K562 (cell line): ENCODE results near the gene FOXO3. TPM values are rescaled to one million over a fixed set of nuclear protein-coding genes. Genes with fewer than 3 reads are reported as not detected.
A peak's percentile ranks its signal among the peaks of the same experiment; 100 is the strongest.

Source experiments
- BRF1 ChIP-seq: IDR thresholded peaks from 3 replicates; pipeline ENCODE4 v1.6.1; 2011; ENCODE audit warnings: borderline replicate concordance, mild to moderate bottlenecking; ENCODE audit not compliant: insufficient read length; ENCODE audit errors: extremely low read depth
- CBX5 ChIP-seq: IDR thresholded peaks from 2 replicates; pipeline ENCODE4 v1.6.1; 2014; ENCODE audit warnings: low read depth, borderline replicate concordance
- CTBP1 ChIP-seq: fragments of 450-650 bp; IDR thresholded peaks from 2 replicates; pipeline ENCODE4 v1.6.1; 2016; ENCODE audit warnings: borderline replicate concordance
- E4F1 ChIP-seq: fragments of 250-450 bp; sonication (Bioruptor Pico); IDR thresholded peaks from 2 replicates; pipeline ENCODE4 v1.5.0; 2021; ENCODE audit warnings: mild to moderate bottlenecking, borderline replicate concordance
- HNRNPH1 ChIP-seq: fragments of 200-400 bp; formaldehyde crosslinking; optimal IDR thresholded peaks from 2 replicates; pipeline ENCODE3; 2017; ENCODE audit warnings: low read depth, mild to moderate bottlenecking, low read length, moderate library complexity
- LARP7 ChIP-seq: fragments of 450-650 bp; IDR thresholded peaks from 2 replicates; pipeline ENCODE4 v1.6.1; 2016
- MECOM ChIP-seq: fragments of 250-450 bp; sonication (Bioruptor Pico); IDR thresholded peaks from 2 replicates; pipeline ENCODE4 v1.8.0; 2022; ENCODE audit warnings: inconsistent platforms
- MLLT1 ChIP-seq, 2 experiments: fragments of 450-650 bp; IDR thresholded peaks; 2 replicates each; pipeline ENCODE4 v1.6.1; 2016
- NBN ChIP-seq: fragments of 450-650 bp; IDR thresholded peaks from 2 replicates; pipeline ENCODE4 v1.6.1; 2016; ENCODE audit warnings: low read depth, mild to moderate bottlenecking
- NFE2 ChIP-seq: IDR thresholded peaks from 2 replicates; pipeline ENCODE4 v1.6.1; 2014; ENCODE audit warnings: antibody characterized with exemption, low read depth
- NFIX ChIP-seq: fragments of 250-450 bp; sonication (Bioruptor Pico); IDR thresholded peaks from 2 replicates; pipeline ENCODE4 v1.4.0; 2020; ENCODE audit warnings: low read depth, mild to moderate bottlenecking, moderate library complexity
- NR4A1 ChIP-seq, 2 experiments: fragments of 250-450 bp in 1 of 2; fragments of 450-650 bp in 1 of 2; sonication (Bioruptor Pico) in 1 of 2; IDR thresholded peaks; 2 replicates each; pipeline versions ENCODE4 v1.4.0 to v1.6.1; 2016 to 2020; ENCODE audit warnings: mild to moderate bottlenecking in 2 of 2, missing compliant biosample characterization in 1 of 2, missing genetic modification characterization in 1 of 2, moderate library complexity in 1 of 2
- PHTF2 ChIP-seq: fragments of 250-450 bp; sonication (Bioruptor Pico); IDR thresholded peaks from 2 replicates; pipeline ENCODE4 v1.5.0; 2021; ENCODE audit warnings: mild to moderate bottlenecking
- PRMT5 ChIP-seq: sonication (generic); formaldehyde crosslinking; IDR thresholded peaks from 2 replicates; pipeline ENCODE4 v1.5.0; 2020; ENCODE audit warnings: missing genetic modification reagents
- RNF219 ChIP-seq: fragments of 250-450 bp; sonication (Bioruptor Pico); IDR thresholded peaks from 2 replicates; pipeline ENCODE4 v1.5.0; 2022; ENCODE audit warnings: mild to moderate bottlenecking
- TCF3 ChIP-seq: sonication (generic); formaldehyde crosslinking; IDR thresholded peaks from 2 replicates; pipeline ENCODE4 v1.4.0; 2020; ENCODE audit warnings: mild to moderate bottlenecking, missing genetic modification reagents
- U2AF1 ChIP-seq: fragments of 200-400 bp; formaldehyde crosslinking; optimal IDR thresholded peaks from 2 replicates; pipeline ENCODE3; 2017; ENCODE audit warnings: mild to moderate bottlenecking, low read depth, low read length, moderate library complexity
- ZNF311 ChIP-seq: fragments of 250-450 bp; sonication (Bioruptor Pico); IDR thresholded peaks from 2 replicates; pipeline ENCODE4 v1.4.0; 2020; ENCODE audit warnings: mild to moderate bottlenecking, moderate library complexity
- ZNF324 ChIP-seq: fragments of 250-450 bp; sonication (Bioruptor Pico); IDR thresholded peaks from 2 replicates; pipeline ENCODE4 v1.4.0; 2020; ENCODE audit warnings: mild to moderate bottlenecking
- ZNF444 ChIP-seq: fragments of 250-450 bp; sonication (Bioruptor Pico); IDR thresholded peaks from 2 replicates; pipeline ENCODE4 v1.4.0; 2020; ENCODE audit warnings: mild to moderate bottlenecking, moderate library complexity
- ZNF449 ChIP-seq: fragments of 250-450 bp; sonication (Bioruptor Pico); IDR thresholded peaks from 2 replicates; pipeline ENCODE4 v1.8.0; 2022; ENCODE audit warnings: moderate library complexity, mild to moderate bottlenecking, inconsistent platforms
- ZNF696 ChIP-seq: fragments of 250-450 bp; sonication (Bioruptor Pico); conservative IDR thresholded peaks from 2 replicates; pipeline ENCODE4 v1.4.0; 2020; ENCODE audit warnings: mild to moderate bottlenecking, moderate library complexity
- polyA plus RNA-seq, 8 experiments: library from polyadenylated mRNA; depleted of rRNA in 4 of 8; stranded (reverse) in 5 of 8; unstranded in 3 of 8; fragments of >200 nt; fragmentation: Nextera tagmentation in 2 of 8; fragmentation: Illumina TruSeq in 1 of 8; extraction: Ambion mirVana in 2 of 8; extraction: Trizol in 1 of 8; gene quantifications; 2 replicates each; pipeline versions ENCODE4 v1.2.1 to v1.2.3, GENCODE V29; 2011 to 2014; ENCODE audit warnings: inconsistent platforms in 1 of 8, missing spikeins in 1 of 8
- total RNA-seq, 7 experiments: library from RNA; depleted of rRNA in 6 of 7; stranded (reverse); fragments of >200 nt in 6 of 7; fragmentation: Illumina TruSeq in 2 of 7; extraction: Trizol in 2 of 7; gene quantifications; 2 replicates each; pipeline versions ENCODE4 v1.2.1 to v1.2.3, GENCODE V29; 2011 to 2021; ENCODE audit warnings: low replicate concordance in 1 of 7

FOXO3 gene
- total and polyA plus RNA-seq, 9 of the 15 experiments (the other 6 are each of a cell fraction or from before 2014, with no cell fraction given), result 3.0 to 14.6 (median 6.0) TPM

GRCh38 chr6:108578595-108579327 is 18.0 kb downstream of the FOXO3 start (continued):
- TF ChIP-seq RNF219 (CRISPR knock-in tag) (no peak), ZNF324 (no peak), LARP7 (peak; percentile 12; the same call in 1 of the 2 replicates), E4F1 (CRISPR knock-in tag) (no peak), ZNF311 (CRISPR knock-in tag) (no peak), TCF3 (peak; percentile 96), MLLT1 (IDR thresholded peaks at IDR 0.05) (peak in 1 of 2 experiments; percentile 98; a peak in 2 of 4 replicates), PHTF2 (CRISPR knock-in tag) (no peak), ZNF444 (CRISPR knock-in tag) (no peak), U2AF1 (no peak), NFIX (CRISPR knock-in tag) (no peak), ZNF696 (CRISPR knock-in tag) (no peak), NBN (peak; percentile 88), NFE2 (peak; percentile 96), MECOM (CRISPR knock-in tag) (peak; percentile 92), CTBP1 (peak; percentile 90; the same call in 1 of the 2 replicates), HNRNPH1 (no peak), PRMT5 (no peak), NR4A1 (CRISPR knock-in tag; IDR thresholded peaks at IDR 0.05) (no peak), NR4A1 (tag; IDR thresholded peaks at IDR 0.05) (0 out of 2 replicates have a peak, but pooled peaks have one; percentile 28), BRF1 (no peak), ZNF449 (CRISPR knock-in tag) (no peak), CBX5 (no peak)
